ENCODE data around the gene CCL11.

GRCh38 chr17:34254146-34254545 lies 31.4 kb upstream of the CCL11 start:
- TF ChIP-seq CTCF (IDR thresholded peaks at IDR 0.05): no peak
- TF ChIP-seq POLR2A (IDR thresholded peaks at IDR 0.05): no peak

All from breast epithelium (tissue), 3 donors.